A172 (cell line): ENCODE results near the gene HPN. TPM values are rescaled to one million over a fixed set of nuclear protein-coding genes. Genes with fewer than 3 reads are reported as not detected.
"Not testable (repeated sequence)": the region's sequence is repeated elsewhere in the genome, so short reads cannot be mapped to it uniquely, and the experiment has no call there.

ENCODE experiments used
- DNase-seq: peaks from one replicate; pipeline ENCODE4 v3.0.0-alpha.2; 2015; ENCODE audit warnings: low spot score
- total RNA-seq: library from RNA; depleted of rRNA; stranded (reverse); fragments of >200 nt; shearing (Covaris generic); gene quantifications from 2 replicates; pipeline ENCODE4 v1.2.3, GENCODE V29; 2014

Gene HPN
- total RNA-seq, 1 experiment from 2014 or later = not detected

GRCh38 chr19:35008891-35009341, 32.6 kb upstream of the HPN start:
- DNase-seq = no peak

DNA sequence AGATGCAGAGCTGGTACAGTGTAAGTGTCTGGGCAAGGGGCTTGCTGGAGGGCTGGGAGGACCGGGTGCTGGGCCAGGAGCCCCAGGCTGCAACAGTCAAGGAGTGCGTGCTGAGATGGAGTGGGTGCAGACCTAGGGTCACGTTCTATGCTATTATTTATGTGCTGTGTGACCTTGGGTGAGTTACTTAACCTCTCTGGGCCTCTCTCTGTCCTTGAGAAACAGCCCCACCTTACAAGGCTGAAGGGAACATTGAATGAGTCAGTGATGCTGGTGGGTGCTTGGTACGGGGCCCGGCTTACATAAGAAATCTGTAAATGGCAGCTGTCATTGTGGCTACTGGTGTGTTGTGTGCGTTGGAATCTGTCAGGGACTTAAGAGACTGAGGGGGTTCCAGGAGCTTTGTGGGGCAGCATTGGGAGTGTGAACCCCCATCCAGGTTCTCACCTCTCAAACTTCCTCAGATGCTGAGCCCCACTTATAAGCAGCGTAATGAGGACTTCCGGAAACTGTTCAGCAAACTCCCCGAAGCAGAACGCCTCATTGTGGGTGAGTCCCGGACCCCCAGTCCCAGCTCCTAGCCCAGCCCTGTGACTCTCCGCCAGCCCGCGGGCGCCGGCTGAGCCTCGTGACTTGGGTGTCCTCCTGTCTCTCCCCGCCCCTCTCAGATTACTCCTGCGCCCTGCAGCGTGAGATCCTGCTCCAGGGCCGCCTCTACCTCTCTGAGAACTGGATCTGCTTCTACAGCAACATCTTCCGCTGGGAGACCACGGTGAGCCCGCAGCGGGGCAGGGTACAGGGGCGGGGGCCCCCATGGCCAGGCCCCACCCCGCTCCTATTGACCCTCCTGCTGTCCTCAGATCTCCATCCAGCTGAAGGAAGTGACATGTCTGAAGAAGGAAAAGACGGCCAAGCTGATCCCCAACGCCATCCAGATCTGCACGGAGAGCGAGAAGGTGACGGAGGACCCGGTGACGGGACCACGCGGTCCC, 31.8 kb upstream of the HPN start:
- no peak for DNase-seq

DNA sequence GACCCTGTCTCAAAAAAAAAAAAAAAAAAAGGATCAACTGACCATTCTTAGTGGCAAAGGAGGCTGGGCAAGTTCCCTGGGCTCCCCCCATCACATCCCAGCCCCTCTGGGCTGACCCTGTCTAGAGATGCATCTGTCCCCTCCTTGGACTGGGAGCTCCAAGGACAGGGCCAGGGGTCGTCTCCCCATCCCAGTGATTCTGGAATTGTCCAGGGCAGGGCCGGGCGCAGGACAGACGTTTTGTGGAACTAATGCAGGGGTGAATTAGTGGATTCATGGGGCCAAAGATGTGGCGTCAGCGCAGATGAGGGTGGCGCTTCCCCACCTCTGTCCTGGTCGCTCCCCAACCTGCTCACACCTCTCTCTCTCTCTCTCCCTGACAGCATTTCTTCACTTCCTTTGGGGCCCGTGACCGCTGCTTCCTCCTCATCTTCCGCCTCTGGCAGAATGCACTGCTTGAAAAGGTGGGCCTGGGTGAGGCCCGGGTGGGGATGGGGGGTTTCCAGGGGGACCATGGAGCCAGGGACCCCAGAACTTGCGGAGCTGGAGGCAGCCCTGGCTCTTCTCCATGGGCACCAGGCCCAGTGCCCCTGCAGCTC, 30.3 kb upstream of the HPN start:
- no peak for DNase-seq

DNA sequence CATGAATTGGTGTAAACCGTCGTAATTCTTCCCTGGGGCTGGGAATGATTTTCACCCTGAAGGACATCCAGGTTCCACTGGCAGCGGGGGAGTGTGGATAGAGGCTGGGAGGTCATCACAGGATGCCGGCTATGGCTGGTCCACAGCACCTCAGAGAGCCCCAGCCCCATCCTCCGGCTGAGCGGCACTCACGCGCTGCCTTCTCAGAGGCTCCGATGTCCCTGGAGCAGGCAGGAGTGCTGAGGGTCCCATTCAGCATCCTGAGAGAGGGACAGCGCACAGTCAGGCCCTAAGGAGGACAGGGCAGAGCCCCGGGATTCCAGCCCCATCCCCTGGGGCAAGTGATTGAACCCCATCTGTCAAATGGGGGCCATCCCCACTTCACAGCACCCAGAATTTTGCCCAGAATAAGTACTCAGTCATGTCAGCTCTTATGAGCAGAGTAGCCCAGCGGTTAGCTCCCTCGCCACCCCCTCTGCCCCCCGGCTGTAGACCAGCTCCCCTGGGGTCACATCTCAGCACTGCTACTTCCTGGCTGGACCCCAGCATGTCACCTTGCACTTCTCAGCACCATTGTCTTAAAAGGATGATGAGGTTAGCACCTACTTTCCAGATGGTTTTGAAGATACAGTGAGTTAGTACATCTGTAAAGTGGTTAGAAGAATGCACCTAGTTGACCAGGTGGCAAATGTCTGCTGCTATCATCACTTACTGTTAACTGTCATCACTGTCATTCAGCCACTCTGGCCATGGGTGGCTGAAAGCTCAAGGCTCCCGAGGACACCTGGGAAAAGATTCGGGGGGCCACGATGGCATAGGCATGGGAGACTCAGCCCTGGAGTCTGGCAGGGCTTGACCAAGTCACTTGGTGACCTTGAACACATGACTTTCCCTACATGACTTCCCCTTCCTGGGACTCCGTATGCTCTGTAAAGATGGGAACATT, 29.5 kb upstream of the HPN start:
- no peak for DNase-seq

DNA sequence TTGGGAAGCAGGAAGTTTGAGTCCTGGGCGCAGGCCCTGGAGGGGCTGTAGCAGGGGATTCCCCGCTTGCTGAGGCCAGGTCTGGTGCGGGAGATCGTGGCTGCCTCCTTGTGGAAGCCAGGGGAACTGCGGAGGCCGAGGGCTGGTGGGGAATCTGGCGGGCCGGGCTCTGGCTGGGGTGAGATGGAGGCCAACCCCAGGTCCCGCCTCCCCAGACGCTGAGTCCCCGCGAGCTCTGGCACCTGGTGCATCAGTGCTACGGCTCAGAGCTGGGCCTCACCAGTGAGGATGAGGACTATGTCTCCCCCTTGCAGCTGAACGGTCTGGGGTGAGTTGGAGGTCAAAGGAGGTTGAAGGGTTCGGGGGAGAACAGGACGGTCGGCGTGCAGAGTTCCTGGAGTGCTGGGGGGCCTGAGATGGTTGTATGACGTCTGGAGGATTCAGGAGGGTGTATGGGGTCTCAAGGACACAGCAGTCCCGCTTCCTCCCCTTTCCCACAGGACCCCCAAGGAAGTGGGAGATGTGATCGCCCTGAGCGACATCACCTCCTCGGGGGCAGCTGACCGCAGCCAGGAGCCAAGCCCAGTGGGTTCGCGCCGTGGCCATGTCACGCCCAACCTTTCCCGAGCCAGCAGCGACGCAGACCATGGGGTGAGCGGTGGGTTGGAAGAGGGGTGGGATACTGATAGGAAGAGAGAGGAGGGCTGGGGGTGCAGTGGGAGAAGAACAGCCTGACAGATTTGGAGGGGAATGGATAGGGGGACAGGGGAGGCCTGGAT, 28.3 kb upstream of the HPN start:
- peak; percentile 36 for DNase-seq

- DNase-seq = no peak
These were observed 27.4 kb upstream of the HPN start for GRCh38 chr19:35013820-35014754.

GRCh38 chr19:35014774-35015173, 26.7 kb upstream of the HPN start:
- DNase-seq = not testable (repeated sequence)

DNA sequence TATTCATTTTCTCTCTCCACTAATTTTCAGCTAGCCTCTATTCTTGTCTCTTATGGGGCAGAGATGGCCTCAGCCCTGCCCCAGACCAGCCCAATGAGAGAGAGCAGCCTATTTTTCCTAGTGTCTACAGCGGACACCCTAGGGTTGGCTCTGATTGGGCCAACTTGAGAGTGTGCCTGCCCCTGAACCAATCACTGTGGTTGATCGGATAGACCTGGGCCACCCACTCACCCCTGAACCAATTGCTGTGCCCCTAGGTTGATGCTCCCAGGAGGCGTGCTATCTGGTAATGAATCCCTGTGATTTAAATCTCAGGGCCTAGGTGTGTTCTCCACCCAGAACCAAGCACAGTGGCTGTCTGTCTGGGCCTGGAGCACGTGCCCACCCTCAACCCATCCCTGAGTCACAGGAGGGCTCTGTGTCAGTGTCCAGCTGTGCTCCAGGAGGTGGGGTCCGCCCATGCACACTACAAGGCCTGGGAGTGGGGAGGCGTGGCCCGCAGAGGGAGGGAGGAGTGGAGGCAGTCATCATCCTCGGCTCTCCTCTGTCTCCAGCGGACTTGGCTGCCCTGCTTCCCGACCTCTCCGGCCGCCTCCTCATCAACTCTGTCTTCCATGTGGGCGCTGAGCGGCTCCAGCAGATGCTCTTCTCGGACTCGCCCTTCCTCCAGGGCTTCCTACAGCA, 26.1 kb upstream of the HPN start:
- DNase-seq = no peak

- no peak for DNase-seq
These were observed 25.6 kb upstream of the HPN start for GRCh38 chr19:35015954-35016351.

DNA sequence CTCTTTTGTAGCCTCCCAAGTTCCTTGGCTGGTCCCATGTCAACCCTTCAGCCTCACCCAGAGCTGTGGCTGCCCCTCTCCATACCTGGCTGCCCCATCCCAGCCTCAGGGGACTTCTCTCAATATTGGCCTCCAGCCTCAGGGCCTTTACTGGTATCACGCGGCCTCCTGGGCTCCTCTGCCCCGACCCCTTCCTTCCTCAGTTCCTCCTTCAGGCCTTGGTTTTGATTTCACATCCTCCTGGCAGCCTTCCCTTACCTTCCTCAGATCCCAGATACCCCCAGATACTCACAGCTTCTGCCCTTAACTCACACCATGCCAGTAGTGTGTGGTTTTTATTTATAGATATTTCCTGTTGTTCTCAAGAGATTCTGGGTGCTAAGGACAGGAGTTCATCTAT, 24.0 kb upstream of the HPN start:
- DNase-seq = no peak

- no peak for DNase-seq
These were observed 23.1 kb upstream of the HPN start for GRCh38 chr19:35018379-35018778.

GRCh38 chr19:35019144-35019543, 22.4 kb upstream of the HPN start:
- no peak for DNase-seq

GRCh38 chr19:35021016-35021415, 20.5 kb upstream of the HPN start:
- no peak for DNase-seq

DNA sequence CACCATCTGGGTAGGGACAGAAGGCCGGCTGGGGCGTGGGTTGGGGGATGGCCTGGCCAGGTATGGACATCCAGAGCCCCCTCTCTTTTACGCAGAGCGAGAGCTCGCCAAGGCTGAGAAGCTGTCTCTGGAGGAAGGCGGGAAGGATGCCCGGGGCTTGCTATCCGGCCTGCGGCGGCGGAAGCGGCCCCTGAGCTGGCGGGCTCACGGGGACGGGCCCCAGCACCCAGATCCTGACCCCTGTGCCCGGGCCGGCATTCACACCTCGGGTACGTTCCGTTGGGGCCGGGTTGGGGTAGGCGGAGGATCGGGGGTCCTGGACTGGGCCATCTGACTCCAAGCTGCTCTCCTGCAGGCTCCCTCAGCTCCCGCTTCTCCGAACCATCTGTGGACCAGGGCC, 19.9 kb upstream of the HPN start:
- DNase-seq = no peak

DNA sequence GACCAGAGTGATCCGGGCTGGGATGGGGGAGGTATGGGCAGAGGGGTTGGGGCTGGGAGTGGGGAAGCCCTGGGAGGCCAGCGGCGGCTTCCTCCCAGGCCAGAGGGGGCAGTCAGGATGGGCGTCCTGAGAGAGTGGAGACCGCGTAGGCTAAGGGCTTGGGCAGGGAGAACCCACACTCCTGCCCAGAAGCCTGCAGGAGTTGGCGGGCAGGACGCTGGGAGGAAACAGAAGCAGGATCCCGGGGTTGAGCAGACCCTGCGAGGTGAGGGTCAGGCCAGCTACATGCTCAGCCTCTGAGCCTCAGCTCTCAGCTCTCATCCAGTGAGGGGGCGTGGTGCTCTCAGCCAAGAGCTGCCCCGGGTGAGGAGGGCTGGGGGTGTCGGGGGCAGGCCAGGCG, 19.1 kb upstream of the HPN start:
- no peak for DNase-seq

DNA sequence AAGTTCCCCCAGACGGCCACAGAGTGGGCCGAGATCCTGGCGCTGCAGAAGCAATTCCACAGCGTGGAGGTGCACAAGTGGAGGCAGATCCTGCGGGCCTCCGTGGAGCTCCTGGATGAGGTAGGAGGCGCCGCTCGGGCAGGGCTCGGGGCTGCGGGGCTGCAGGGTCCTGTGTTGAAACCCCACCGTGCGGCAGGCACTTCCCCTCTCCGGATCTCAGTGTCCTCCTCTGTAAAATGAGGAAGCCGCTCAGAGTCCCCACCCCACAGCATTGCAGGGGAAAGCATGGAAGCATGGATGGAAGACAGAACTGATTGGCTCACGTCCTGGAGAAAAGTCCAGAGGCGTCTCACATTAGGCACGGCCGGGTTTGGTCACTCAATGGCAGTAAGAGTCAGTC, 18.1 kb upstream of the HPN start:
- DNase-seq = no peak

DNA sequence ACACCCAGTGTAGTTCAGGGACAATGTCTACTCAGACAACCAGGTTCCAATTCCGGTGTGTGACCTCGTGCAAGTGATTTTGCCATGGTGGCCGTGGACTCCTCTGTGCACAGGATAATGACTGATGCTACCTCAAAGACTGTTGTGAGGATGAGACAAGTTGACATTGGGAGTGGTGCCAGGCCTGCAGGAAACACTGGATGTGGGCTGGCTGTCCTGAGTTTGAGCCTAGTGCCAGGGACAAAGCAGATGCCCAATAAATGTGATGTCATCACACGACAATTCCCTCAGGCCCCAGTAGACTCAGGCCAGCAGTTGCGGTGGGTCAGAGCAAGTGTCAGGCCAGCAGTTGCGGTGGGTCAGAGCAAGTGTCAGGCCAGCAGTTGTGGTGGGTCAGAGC, 17.4 kb upstream of the HPN start:
- DNase-seq = no peak

DNA sequence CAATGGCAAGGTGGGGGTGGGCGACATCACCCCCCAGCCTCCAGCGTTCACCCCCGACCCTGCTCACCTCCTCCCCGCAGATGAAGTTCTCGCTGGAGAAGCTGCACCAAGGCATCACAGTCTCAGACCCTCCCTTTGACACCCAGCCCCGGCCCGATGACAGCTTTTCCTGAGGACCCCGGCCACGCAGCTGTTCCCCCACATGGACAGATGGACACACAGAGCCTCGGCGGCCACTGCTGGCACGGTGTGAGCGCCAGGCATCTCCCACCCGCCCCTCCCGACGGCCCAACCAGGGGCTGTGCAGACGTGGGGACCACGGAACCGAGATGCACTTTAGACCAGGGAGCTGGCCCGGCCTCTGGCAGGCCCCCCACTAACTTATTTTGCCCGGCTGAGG, 15.6 kb upstream of the HPN start:
- DNase-seq = no peak

GRCh38 chr19:35026418-35026817, 15.1 kb upstream of the HPN start:
- DNase-seq = no peak

DNA sequence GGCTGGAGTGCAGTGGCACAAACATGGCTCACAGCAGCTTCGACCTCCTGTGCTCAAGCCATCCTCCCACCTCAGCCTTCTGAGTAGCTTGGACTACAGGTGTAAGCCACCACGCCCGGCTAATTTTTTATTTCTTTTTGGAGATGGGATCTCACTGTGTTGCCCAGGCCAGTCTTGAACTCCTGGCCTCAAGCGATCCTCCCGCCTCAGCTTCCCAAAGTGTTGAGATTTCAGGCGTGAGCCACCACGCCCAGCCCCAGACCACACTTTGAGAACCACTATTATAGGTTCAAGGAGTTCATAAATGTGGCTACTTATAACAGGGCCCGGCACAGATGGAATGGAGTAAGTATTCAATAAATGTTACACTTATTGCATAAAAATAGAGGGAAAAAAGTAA, 14.5 kb upstream of the HPN start:
- DNase-seq = no peak
